Stimulated activated CD8-positive, alpha-beta memory T cell treated with anti-CD3 and anti-CD28 coated beads, Interleukin-15, amount 100 ng/mL, for 48 hours (primary cell): ENCODE measurements around the gene ANAPC15.

Source experiments
- DNase-seq, 2 donors: peaks; one replicate each; pipeline ENCODE4 v3.0.0-alpha.2; 2020; ENCODE audit warnings: low read depth in 2 of 2

ANAPC15 gene

DNA sequence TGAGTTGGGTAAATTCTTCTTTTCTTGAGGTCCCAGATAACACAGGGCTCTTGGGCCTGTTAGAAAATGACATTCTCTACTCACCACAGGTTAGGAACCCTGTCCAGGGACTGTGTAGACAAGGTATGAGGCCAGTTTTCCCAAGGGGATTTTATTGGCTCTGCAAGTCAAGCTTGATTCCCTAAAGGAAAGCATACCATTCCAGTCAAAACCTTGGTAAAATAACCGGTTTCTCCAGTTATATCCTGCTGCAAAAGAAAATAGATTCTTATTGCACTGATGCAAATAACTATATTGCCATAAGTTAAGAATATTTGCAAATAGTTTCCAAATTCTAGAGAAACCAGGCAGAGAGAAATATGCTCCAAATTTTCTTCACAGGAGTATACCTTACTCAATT, 13.5 kb upstream of the ANAPC15 start:
- no peak for DNase-seq

DNA sequence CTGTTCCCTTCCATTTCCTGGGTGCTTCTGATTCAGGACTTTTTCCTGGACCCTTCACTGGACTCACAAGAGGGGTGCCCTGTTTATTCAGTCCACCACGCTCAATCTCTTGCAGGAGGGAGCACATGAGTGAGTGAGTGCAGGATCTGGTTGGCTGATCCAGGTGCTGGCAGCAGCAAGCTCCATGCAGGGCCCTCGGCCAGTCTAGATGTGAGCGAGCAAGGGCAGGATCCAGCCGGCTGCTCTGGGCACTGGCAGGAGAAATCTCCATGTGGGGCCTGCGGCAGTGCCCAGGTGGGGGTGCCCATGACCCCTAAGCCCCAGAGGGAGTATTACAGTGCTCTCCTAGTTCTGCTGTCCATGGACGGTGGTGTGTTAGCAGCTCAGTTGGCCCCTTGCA, 11.6 kb upstream of the ANAPC15 start:
- DNase-seq: no peak

DNA sequence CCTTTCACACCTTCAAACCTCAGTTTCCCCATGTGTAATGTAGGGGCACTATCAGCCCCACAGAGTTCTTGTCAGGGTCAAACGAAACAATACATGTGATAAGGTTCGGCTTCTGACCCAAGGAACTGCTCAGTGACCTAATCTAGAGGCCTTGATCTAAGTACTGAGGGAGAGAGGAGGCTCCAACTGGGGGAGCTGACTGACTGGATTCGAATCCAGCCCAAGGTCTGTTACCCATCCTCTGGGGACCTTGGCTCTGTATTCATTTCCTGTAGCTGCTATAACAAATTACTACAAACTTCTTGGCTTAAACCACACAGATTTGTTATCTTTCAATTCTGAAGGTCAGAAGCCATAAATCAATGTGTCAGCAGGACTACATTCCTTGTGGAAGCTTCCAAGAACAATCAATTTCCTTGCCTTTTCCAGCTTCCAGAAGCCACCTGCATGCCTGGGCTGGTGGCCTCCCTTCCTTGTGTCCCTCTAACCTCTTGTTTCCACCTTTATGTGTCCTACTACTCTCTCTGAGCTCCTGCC, 10.7 kb upstream of the ANAPC15 start:
- DNase-seq: no peak

DNA sequence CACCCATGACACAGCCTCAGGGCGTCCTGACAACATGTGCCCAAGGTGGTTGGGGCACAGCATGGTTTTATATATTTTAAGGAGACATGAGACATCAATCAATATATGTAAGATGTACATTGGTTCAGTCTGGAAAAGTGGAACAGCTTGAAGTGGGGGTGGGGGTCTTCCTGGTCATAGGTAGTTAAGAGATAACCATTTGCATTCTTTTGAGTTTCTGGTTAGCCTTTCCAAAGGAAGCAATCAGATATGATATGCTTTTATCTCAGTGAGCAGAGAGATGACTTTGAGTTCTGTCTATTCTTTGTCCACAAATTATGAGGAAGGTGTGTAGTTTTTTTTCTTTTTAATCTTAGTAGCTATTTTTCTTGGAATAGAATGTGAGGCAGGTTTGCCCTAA, 10.1 kb upstream of the ANAPC15 start:
- DNase-seq: no peak

DNA sequence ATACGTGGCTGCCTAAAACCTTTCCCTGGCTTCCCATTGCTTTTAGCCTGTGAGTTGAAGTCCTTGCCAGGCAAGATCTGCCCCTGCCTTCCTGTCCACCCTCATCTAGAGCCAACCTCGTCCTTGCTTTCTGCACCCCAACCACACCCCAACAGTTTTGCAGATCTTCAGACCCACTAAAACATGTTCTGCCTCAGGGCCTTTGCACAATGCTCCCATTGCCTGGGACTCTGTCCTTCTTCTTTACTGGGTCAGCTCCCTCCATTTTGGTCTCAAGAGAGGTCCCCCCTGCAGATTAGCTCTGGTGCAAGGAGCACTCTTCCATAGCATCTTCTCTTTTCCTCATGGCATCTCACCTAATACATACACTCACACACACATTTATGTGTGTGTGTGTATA, 8.4 kb upstream of the ANAPC15 start:
- DNase-seq: no peak

DNA sequence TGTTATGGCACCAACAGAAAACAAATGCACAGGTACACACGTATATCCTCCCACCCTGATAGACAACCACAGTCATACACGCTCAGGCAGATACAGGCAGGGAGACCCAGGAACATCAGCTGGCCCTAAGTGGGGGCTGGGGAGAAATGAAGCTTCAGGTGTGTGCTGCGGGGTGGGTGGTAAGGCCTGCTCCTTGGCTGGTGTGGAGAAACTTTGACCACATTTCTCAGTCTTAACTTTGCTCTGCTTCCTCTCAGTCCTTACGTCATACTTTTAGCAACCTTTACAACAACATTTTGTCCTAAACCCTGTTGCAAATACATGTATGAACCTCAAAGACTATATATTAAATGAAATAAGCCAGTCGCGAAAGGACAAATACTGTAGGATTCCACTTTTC, 6.7 kb upstream of the ANAPC15 start:
- DNase-seq: no peak

DNA sequence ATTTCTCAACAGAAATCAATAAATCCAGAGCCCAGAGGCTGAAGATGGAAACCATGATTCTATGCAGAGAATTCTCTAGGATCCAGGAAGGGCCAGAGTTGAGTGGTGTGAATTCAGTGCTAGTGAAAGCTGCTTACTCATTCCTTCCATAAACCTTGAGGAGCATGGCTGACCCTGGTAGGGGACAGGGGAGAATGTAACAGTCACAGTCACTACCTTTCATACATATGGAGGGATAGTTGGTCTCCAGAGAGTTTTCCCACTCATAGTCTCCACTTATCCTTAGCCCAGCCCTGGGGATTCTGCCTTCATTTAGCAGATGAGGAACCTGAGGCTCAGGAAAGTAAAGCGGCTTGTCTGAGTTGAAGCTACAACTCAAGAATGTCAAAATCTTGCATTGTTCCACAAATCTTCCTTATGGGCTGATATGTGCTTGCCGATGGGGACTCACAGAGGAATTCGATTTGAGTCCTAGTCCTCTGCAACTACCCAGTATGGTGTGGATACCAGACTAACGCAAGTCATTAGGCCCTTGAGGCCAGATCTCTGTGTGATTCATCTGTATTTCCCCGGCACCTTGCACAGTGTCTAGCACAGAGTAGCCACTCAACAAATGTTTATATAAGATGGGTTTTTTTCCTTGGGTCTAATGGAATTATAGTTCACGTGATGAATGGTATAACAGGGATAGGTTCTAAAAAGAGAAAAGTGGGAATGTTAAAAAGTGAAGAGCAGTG, 3.7 kb upstream of the ANAPC15 start:
- DNase-seq: no peak

DNA sequence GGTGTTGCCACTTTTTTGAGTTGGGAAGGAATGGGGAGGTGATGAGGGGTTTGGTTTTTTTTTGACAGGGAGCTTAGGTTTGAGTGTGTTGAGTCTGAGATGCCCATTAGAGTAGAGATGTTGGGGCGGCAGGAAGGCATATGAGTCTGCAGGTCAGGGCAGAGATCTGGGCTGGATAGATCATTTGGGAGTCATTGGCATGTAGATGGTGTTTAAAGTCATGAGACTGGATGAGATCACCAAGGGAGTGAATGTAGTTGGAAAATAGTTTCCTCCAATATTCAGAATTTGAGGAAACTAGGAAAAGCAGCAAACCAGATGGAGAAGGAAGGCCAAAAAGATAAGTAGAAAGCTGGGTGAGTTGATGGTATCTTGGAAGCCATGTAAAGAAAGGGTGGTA, 2.1 kb upstream of the ANAPC15 start:
- DNase-seq: no peak

DNA sequence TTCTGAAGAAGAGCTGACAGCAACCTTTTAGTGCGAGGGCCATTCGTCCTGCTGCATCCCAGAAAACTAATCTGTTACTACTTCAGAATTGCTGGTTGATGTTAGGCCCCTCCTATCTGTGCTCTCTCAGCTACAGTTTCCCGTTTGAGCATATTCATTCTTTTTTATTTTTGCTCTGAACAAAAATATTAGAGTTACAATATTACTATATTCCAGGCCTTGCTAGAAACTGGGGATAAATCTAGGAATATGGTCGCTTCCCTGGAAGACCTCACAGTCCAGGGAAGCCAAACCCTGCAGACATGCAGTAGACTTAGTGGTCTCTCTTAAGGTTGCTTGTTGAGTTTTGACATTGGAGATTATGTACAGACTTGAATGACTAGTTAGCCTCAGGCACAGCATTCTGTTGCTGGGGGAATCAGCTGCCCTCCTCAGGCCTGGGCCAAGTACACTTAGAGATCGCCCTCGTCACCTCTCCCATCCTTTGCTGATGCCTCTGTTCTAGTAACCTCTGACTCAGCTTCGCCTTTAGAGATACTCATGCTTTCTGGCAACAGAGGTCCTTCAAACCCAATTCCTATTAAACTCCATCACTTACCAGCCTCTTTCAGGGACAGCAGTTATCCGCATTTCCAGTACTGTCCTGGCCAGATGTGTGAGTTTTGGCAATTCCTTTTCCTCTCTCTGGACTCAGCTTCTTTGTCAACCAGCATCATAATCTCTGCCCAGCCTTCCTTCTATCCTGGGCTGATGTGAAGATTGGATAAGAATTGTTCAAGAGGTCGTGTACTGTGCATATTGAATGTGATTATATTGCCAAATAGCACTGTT, 698 bp upstream of the ANAPC15 start:
- no peak for DNase-seq

DNA sequence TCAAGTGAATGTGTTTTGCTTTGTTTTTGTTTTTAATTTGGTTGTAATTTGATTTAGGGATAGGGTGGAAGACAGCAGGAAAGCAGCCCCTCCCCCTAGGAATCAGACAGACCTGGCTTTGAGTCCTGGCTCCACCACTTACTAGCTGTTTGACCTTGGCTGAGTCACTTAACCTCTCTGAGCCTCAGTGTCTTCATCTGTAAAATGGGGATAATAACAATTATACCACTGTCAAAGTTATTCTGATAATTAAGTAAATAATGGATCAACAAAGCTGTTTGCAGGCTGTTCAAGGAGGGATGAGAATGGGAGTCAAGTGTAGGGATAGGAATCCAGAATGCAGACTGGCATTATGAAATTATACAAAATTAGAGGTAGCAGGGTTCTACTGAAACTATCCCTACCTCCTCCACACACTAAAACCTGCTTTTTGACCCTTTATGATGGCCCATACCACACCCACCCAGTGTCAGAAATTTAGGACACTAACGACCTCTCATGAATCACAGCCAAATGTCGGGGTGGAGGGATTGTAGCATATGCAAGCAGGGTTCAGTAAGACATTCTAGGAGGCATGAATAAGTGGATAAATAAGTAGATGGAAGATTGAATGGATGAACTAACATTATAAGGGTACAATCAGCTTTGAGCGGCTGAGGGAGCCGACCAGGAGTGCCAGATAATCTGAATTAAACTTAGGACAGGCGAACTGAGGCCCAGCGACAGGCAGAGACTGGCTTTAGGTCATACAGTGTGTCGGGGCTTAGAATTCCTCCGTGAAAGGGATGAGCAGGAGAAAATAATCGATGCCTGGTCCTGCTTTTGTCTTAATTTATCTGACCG, 974 bp downstream of the ANAPC15 start:
- no peak for DNase-seq

DNA sequence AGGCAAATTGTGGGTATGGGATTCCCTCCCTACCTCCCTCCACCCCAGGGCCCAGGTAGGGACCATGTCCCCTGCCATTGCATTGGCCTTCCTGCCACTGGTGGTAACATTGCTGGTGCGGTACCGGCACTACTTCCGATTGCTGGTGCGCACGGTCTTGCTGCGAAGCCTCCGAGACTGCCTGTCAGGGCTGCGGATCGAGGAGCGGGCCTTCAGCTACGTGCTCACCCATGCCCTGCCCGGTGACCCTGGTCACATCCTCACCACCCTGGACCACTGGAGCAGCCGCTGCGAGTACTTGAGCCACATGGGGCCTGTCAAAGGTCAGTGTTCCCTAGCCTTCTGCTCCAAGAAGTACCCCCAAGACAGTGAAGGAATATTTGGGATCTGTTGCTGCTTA, 6.6 kb downstream of the ANAPC15 start, which contains the start of gene TOMT:
TSS of gene TOMT (plus strand) at position 37 of the 400 bp plus-strand sequence. CDS start at position 65, 28 bp downstream.
- DNase-seq: no peak

DNA sequence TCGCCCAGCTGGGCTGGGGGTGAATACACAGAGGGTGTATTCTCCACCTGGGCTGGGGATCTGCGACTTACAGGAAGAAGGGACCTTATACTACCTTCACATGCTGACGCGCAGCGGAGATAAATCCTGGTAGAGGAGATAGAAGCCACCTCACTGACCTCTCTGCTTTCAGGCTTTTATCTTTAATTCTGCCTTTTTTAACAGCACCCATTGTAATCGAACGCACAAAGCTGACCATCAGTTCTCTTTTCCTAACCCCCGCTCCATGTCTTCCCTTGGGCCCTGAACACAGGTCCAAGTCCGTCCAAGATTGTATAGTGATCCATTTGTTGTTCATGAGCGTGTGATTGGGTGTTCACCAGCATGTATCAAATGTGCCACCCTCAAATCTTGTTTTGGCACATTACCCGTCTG, 8.7 kb downstream of the ANAPC15 start:
- DNase-seq: no peak

DNA sequence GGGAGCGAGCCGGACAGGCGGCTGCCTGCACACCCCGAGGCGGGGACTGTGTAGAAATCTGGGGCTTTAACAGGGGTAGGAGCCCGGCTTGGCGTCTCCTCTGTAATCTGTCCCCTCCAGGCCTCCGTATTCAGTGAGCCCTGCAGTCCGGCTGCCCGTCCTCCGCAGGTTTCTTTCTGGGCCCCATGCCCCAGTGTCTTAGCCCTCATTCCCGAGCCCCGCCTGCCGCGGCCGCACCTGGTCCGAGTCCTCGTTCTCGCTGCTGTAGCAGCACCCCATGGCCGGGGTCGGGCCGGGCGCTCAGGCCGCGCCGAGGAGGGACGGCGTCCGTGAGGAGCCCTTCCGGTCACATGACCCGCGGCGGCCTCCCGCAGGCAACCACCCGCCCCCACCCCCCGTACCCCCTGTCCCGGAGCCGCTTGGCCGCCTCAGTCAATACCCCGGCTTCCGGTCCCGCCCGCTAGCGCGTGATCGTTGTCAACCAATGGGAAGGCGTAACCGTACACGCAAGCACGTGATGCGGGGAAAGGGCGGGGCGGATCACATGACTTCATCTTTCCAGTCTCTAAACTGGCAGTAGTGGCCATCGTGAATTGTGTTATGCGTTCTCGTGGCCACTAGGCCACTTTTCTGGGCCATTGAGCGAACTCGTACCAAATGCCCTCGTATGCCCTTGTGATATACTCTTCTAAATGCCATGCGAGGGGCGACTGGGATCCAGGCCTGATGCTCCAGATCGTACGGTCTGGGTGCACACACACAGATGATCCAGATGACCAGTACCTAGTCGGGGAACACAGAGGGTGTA, 9.3 kb downstream of the ANAPC15 start, which contains the start of gene LAMTOR1:
TSS of gene LAMTOR1 (minus strand) at position 352 of the 808 bp plus-strand sequence. CDS start at position 279, 73 bp downstream.
- peak; percentile 96 to 97 for DNase-seq

DNA sequence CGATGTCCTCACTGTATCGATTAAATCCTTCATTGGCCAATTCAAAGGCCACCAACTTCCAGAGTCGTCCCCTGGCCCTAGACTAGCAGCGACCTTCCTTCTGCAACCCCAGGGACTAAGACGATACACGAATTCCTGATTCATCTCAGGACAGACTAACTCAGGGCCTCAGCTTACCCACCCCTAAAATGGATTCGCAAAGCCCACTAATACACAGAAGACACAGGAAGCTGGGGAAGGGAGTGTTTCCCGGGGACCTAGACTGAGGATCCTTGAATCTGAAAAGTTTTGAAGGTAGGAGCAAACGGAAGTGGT, 9.9 kb downstream of the ANAPC15 start:
- DNase-seq: no peak

DNA sequence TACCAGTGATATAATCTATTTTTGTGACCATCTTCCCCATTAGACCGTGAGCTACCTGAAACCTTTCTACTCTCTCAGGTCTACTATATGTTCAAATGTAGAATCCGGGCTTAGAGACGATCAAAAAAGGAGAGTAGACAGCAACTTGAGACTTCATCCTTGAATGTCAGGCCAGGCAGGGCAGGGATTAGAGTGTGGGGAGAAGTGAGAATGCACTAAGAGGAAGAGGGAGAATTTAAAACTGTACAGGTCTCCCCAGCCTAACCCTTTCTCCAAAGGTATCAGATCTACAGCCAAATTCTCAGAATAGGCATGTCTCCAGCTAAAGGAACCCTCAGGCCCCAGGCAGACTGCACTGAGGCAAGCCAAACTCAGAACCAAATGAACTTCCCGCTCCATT, 10.3 kb downstream of the ANAPC15 start:
- no peak for DNase-seq

DNA sequence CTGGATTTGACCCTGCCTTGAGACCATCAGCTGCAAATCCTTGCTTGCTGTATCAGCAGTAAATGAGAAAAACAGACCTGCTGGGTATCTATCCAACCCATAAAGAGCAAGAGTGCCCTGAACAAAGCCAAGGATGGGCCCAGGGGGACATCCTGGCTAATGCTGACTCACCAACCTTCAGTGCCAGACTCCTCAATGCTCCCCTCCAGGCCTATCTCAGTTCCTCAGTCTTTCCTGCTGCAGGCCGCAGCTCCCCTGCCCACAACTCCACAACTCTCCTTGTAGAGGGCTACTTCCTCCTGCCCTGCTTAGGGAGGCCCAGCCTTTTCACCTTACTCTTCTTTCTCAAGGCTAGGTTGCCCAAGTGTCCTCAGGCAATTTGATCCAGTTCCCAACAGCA, 12.0 kb downstream of the ANAPC15 start:
- no peak for DNase-seq

DNA sequence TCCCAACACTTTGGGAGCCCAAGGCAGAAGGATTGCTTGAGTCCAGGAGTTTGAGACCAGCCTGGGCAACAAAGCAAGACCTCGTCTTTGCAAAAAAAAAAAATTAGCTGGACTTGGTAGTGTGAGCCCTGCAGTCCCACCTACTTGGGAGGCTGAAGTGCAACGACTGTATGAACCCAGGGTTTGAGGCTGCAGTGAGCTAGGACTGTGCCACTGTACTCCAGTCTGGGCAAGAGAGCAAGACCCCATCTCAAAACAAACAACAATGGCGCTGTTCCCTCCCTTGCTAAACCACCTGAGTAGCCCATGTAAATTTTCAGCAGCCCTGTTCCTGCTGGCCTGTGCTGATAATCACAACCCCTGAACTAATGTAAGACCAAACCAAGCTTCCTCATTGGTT, 12.5 kb downstream of the ANAPC15 start:
- no peak for DNase-seq

DNA sequence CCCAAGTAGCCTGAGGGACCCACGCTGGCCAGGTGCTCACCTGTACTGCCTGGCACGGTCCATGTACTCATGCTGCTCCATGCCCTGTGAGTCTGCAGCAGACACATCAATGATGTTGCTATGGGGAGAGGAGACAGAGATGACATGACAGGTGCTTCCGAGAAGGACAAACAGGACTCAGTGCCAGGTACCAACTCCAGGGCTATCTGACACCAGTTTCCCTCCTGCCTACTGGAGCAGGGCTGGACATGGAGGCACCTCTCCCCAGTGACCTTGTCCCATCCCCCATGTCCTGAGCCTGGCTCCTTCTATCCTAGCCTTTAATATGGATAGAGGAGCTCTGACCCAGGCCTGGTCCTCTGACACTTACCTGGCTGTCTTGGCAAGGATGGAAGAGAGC, 13.8 kb downstream of the ANAPC15 start:
- no peak for DNase-seq

DNA sequence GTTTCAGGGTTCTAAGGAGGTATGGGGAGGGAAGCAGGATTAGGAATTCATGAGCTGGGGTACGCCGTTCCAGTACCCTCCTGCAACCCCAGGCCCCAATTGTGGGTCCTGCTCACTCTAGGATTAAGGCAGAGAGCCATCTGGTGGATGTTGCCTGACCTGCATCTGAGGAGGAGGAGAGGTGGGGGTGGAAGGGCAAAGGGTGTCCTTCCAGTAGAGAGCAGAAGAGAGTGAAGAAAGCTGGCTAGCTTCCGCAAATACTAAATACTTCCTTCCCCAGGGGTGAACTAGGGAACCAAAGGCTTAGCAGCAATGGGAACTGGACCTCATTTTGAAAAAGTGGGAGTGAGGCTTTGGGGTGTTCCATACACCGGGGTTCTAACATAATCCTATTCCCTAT, 21.2 kb downstream of the ANAPC15 start:
- DNase-seq: peak in 1 of 2 donors; percentile 27

DNA sequence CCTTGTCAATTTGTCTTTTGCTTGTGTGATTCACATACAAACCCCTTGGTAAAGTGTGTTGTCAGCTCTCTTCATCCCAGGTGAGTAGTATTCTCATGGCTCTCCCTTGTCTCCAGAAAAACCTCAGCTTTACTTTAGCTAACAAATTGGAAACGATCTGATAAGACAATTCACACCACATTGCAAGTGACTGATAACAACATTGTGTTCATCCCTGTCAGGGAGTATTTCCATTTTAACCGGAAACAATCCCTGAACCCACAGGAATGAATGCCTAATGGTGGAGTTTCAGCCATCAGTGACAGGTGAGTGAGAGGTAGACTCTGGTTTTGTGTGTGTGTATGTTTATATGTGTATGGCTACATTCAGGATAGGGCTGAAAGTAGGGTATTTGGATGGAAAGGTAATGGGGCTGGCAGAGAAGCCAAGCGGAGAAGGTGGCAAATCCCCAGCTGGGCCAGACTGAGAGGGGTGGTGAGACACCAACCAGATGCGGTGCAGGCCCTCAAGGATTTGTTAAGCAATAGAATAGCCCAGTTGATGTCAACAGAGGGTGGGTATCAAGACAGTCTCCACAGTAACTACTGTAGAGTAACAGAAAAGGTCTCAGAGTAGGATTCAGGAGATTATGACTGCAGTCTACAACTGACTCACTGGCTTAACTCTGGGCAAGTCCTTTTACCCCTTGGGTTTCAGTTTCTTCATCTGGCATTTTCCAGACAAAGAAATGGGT, 24.3 kb downstream of the ANAPC15 start:
- DNase-seq: no peak
